ENCODE measurements around the gene PPP2R1B.
"Not testable (repeated sequence)": the region's sequence is repeated elsewhere in the genome, so short reads cannot be mapped to it uniquely, and the experiment has no call there.

PPP2R1B gene

GRCh38 chr11:111765984-111766833 is at the start of gene PPP2R1B:
Gene PPP2R1B, minus strand, starts transcription at chr11:111766389. Its CDS starts 28 bp downstream, at chr11:111766361.
- peak; percentile 56 for DNase-seq

GRCh38 chr11:111815489-111815888 is 49.3 kb upstream of the PPP2R1B start:
- no peak for DNase-seq

- DNase-seq, result no peak
These were observed 48.5 kb upstream of the PPP2R1B start for GRCh38 chr11:111814557-111815320.

GRCh38 chr11:111814106-111814505 is 47.9 kb upstream of the PPP2R1B start:
- no peak for DNase-seq

GRCh38 chr11:111812211-111812610 is 46.0 kb upstream of the PPP2R1B start:
- no peak for DNase-seq

GRCh38 chr11:111811445-111811844 is 45.3 kb upstream of the PPP2R1B start:
- DNase-seq, result no peak

GRCh38 chr11:111808834-111809233 is 42.6 kb upstream of the PPP2R1B start:
- DNase-seq, result no peak

- DNase-seq, result no peak
These were observed 41.9 kb upstream of the PPP2R1B start for GRCh38 chr11:111808063-111808588.

GRCh38 chr11:111807076-111807475 is 40.9 kb upstream of the PPP2R1B start:
- DNase-seq, result no peak

- DNase-seq, result no peak
These were observed 34.9 kb upstream of the PPP2R1B start for GRCh38 chr11:111801135-111801534.

GRCh38 chr11:111798279-111798678 is 32.1 kb upstream of the PPP2R1B start:
- no peak for DNase-seq

- no peak for DNase-seq
These were observed 31.0 kb upstream of the PPP2R1B start for GRCh38 chr11:111797145-111797581.

- DNase-seq, result no peak
These were observed 30.5 kb upstream of the PPP2R1B start for GRCh38 chr11:111796696-111797095.

GRCh38 chr11:111795334-111795985 is 29.3 kb upstream of the PPP2R1B start:
- DNase-seq, result no peak

- no peak for DNase-seq
These were observed 27.7 kb upstream of the PPP2R1B start for GRCh38 chr11:111793863-111794262.

- DNase-seq, result no peak
These were observed 26.8 kb upstream of the PPP2R1B start for GRCh38 chr11:111792955-111793500.

- no peak for DNase-seq
These were observed 26.1 kb upstream of the PPP2R1B start for GRCh38 chr11:111792314-111792713.

- no peak for DNase-seq
These were observed 22.3 kb upstream of the PPP2R1B start for GRCh38 chr11:111788464-111788863.

GRCh38 chr11:111788051-111788450 is 21.9 kb upstream of the PPP2R1B start:
- DNase-seq, result no peak

GRCh38 chr11:111785886-111786412 is 19.8 kb upstream of the PPP2R1B start:
- no peak for DNase-seq

- no peak for DNase-seq
These were observed 18.9 kb upstream of the PPP2R1B start for GRCh38 chr11:111785076-111785475.

GRCh38 chr11:111784311-111784710 is 18.1 kb upstream of the PPP2R1B start:
- not testable (repeated sequence) for DNase-seq

All from activated CD4-positive, alpha-beta T cell treated with anti-CD3 and anti-CD28 coated beads for 1 hour (primary cell).